Effector memory CD8-positive, alpha-beta T cell (primary cell): ENCODE data around the gene PTDSS2.
"Not testable (repeated sequence)": the region's sequence is repeated elsewhere in the genome, so short reads cannot be mapped to it uniquely, and the experiment has no call there.

Experiments
- ATAC-seq: fragments of 150-1000 bp; cut with Tn5 transposase; replicated peaks from 2 replicates; pipeline ENCODE4 v1.10.0; 2021; ENCODE audit warnings: mild to moderate bottlenecking, moderate library complexity
- DNase-seq, 3 experiments: peaks; one replicate each; pipeline ENCODE4 v3.0.0; 2021
- H3K27ac Mint-ChIP-seq, 2 donors: one replicate each; pipeline ENCODE4 v1.8.0; 2022; ENCODE audit warnings: mild to moderate bottlenecking in 2 of 2, mixed read lengths in 2 of 2, moderate library complexity in 2 of 2
- H3K27me3 Mint-ChIP-seq, 2 donors: one replicate each; pipeline ENCODE4 v1.8.0; 2022; ENCODE audit warnings: mixed read lengths in 2 of 2
- H3K36me3 Mint-ChIP-seq: one replicate; pipeline ENCODE4 v1.8.0; 2022; ENCODE audit warnings: mild to moderate bottlenecking, moderate library complexity, mixed read lengths; ENCODE audit not compliant: insufficient read depth
- H3K4me1 Mint-ChIP-seq, 2 donors: one replicate each; pipeline ENCODE4 v1.8.0; 2022; ENCODE audit warnings: low read depth in 2 of 2, mixed read lengths in 2 of 2
- H3K4me3 Mint-ChIP-seq, 2 donors: one replicate each; pipeline ENCODE4 v1.8.0; 2022; ENCODE audit warnings: mild to moderate bottlenecking in 2 of 2, mixed read lengths in 2 of 2, moderate library complexity in 2 of 2
- H3K9me3 Mint-ChIP-seq, 2 donors: one replicate each; pipeline ENCODE4 v1.8.0; 2022; ENCODE audit warnings: mixed read lengths in 2 of 2

Gene PTDSS2

GRCh38 chr11:506238-506994 is 56.3 kb downstream of the PTDSS2 start:
- peaks cover 11 to 14% of the 10 kb centered on the region in 2 donors for H3K4me1 Mint-ChIP-seq
- ATAC-seq (peak; percentile 74), DNase-seq (peak; percentile 94 to 96 (median 96))
- no peaks in the 10 kb centered on the region for H3K9me3 Mint-ChIP-seq
- H3K4me3 Mint-ChIP-seq = peak overlapping the region; percentile 95 to 98
- peak overlapping the region; percentile 100 for H3K27ac Mint-ChIP-seq
- no peaks in the 10 kb centered on the region for H3K27me3 Mint-ChIP-seq
- peaks cover 63% of the 10 kb centered on the region for H3K36me3 Mint-ChIP-seq

GRCh38 chr11:506995-507726 is 57.1 kb downstream of the PTDSS2 start, which contains the start of gene RNH1:
RNH1 (minus strand) TSS chr11:507242; CDS start chr11:502162, 5,080 bp downstream.
- H3K9me3 Mint-ChIP-seq = no peaks in the 10 kb centered on the region
- DNase-seq (peak; percentile 97 to 98 (median 97)), ATAC-seq (peak; percentile 68)
- peaks cover 68% of the 10 kb centered on the region for H3K36me3 Mint-ChIP-seq
- H3K4me1 Mint-ChIP-seq = peaks cover 11% of the 10 kb centered on the region in 2 donors
- peak within 1 kb of the TSS; percentile 95 to 98 for H3K4me3 Mint-ChIP-seq
- no peaks in the 10 kb centered on the region for H3K27me3 Mint-ChIP-seq
- H3K27ac Mint-ChIP-seq = peak within 1 kb of the TSS; percentile 100

GRCh38 chr11:507727-508515 is 57.8 kb downstream of the PTDSS2 start:
- no peak for ATAC-seq
- Mint-ChIP-seq H3K4me1 (peaks cover 10 to 11% of the 10 kb centered on the region in 2 donors), H3K4me3 (peak overlapping the region; percentile 95 to 98), H3K36me3 (peaks cover 71% of the 10 kb centered on the region), H3K27ac (peak overlapping the region; percentile 35 to 100), H3K27me3 (no peaks in the 10 kb centered on the region), H3K9me3 (no peaks in the 10 kb centered on the region)
- no peak for DNase-seq

- no peak overlapping the region for H3K27ac Mint-ChIP-seq
- DNase-seq (no peak), ATAC-seq (no peak)
- no peak overlapping the region for H3K4me3 Mint-ChIP-seq
- no peaks in the 10 kb centered on the region for H3K9me3 Mint-ChIP-seq
- no peaks in the 10 kb centered on the region for H3K27me3 Mint-ChIP-seq
- H3K4me1 Mint-ChIP-seq = peaks cover 8 to 11% of the 10 kb centered on the region in 2 donors
- H3K36me3 Mint-ChIP-seq = peaks cover 78% of the 10 kb centered on the region
These were observed 58.9 kb downstream of the PTDSS2 start for GRCh38 chr11:508956-509355.

GRCh38 chr11:512761-513595 is 62.9 kb downstream of the PTDSS2 start:
- Mint-ChIP-seq H3K27me3 (no peaks in the 10 kb centered on the region), H3K4me3 (no peak overlapping the region), H3K36me3 (peaks cover 65% of the 10 kb centered on the region), H3K9me3 (no peaks in the 10 kb centered on the region), H3K4me1 (peaks cover 0 to 4% of the 10 kb centered on the region in 2 donors), H3K27ac (peak overlapping the region in 1 of 2 donors; percentile 67)
- ATAC-seq = no peak
- no peak for DNase-seq

- peaks cover 58% of the 10 kb centered on the region for H3K36me3 Mint-ChIP-seq
- peak overlapping the region in 1 of 2 donors; percentile 71 for H3K27ac Mint-ChIP-seq
- no peak for ATAC-seq
- DNase-seq = no peak
- no peak overlapping the region for H3K4me3 Mint-ChIP-seq
- H3K4me1 Mint-ChIP-seq = peaks cover 3 to 6% of the 10 kb centered on the region in 2 donors
- H3K9me3 Mint-ChIP-seq = no peaks in the 10 kb centered on the region
- no peaks in the 10 kb centered on the region for H3K27me3 Mint-ChIP-seq
These were observed 64.5 kb downstream of the PTDSS2 start for GRCh38 chr11:514606-515005.

- Mint-ChIP-seq H3K27ac (peak overlapping the region in 1 of 2 donors; percentile 71), H3K4me1 (peaks cover 2 to 3% of the 10 kb centered on the region in 2 donors), H3K9me3 (no peaks in the 10 kb centered on the region), H3K36me3 (peaks cover 53% of the 10 kb centered on the region), H3K27me3 (no peaks in the 10 kb centered on the region), H3K4me3 (no peak overlapping the region)
- ATAC-seq = no peak
- no peak for DNase-seq
These were observed 65.1 kb downstream of the PTDSS2 start for GRCh38 chr11:515131-515530.

- H3K27ac Mint-ChIP-seq = peak overlapping the region in 1 of 2 donors; percentile 51
- H3K4me1 Mint-ChIP-seq = peaks cover 3 to 6% of the 10 kb centered on the region in 2 donors
- no peak for ATAC-seq
- H3K9me3 Mint-ChIP-seq = no peaks in the 10 kb centered on the region
- H3K4me3 Mint-ChIP-seq = no peak overlapping the region
- no peak for DNase-seq
- H3K36me3 Mint-ChIP-seq = peaks cover 41% of the 10 kb centered on the region
- no peaks in the 10 kb centered on the region for H3K27me3 Mint-ChIP-seq
These were observed 66.3 kb downstream of the PTDSS2 start for GRCh38 chr11:516400-516799.

- H3K27ac Mint-ChIP-seq, ATAC-seq, H3K4me1 Mint-ChIP-seq, H3K4me3 Mint-ChIP-seq, DNase-seq, H3K27me3 Mint-ChIP-seq, H3K9me3 Mint-ChIP-seq: not testable (repeated sequence)
- H3K36me3 Mint-ChIP-seq = peaks cover 34% of the 10 kb centered on the region
These were observed 67.0 kb downstream of the PTDSS2 start for GRCh38 chr11:516918-517685.

- H3K36me3 Mint-ChIP-seq = peaks cover 21% of the 10 kb centered on the region
These were observed 68.6 kb downstream of the PTDSS2 start for GRCh38 chr11:518463-519202.

GRCh38 chr11:520428-521176 is 70.5 kb downstream of the PTDSS2 start:
- Mint-ChIP-seq H3K4me3 (peak overlapping the region in 1 of 2 donors; percentile 40), H3K4me1 (peaks cover 3 to 6% of the 10 kb centered on the region in 2 donors), H3K27me3 (no peaks in the 10 kb centered on the region), H3K27ac (no peak overlapping the region), H3K36me3 (peaks cover 8% of the 10 kb centered on the region), H3K9me3 (no peaks in the 10 kb centered on the region)
- ATAC-seq = no peak
- DNase-seq = no peak

More at GRCh38 chr11:518463-519202, 68.6 kb downstream of the PTDSS2 start:
- no peaks in the 10 kb centered on the region for H3K9me3 Mint-ChIP-seq
- no peaks in the 10 kb centered on the region for H3K27me3 Mint-ChIP-seq
- peak overlapping the region; percentile 76 for H3K4me3 Mint-ChIP-seq
- H3K27ac Mint-ChIP-seq = peak overlapping the region; percentile 60 to 78
- peaks cover 3 to 6% of the 10 kb centered on the region in 2 donors for H3K4me1 Mint-ChIP-seq
- ATAC-seq = peak; percentile 94
- DNase-seq = peak; percentile 84 to 89 (median 85)
